Tibial nerve (tissue), 3 donors: Measurements from ENCODE around the gene ZNF207.

Source experiments
- POLR2A ChIP-seq, 2 donors: fragments of 450-650 bp; IDR thresholded peaks; one replicate each; pipeline ENCODE4 v1.6.1; 2017; ENCODE audit warnings: antibody characterized with exemption in 2 of 2, mild to moderate bottlenecking in 2 of 2, moderate library complexity in 2 of 2
- TF ChIP-seq, protein P1 (sequence below), 5 experiments: fragments of 200-600 bp in 3 of 5; fragments of 450-650 bp in 2 of 5; sonication (generic) in 3 of 5; IDR thresholded peaks; one replicate each; pipeline ENCODE4 v1.5.1; 2016 to 2019; ENCODE audit warnings: antibody characterized with exemption in 5 of 5, mild to moderate bottlenecking in 3 of 5, moderate library complexity in 2 of 5

DNA sequence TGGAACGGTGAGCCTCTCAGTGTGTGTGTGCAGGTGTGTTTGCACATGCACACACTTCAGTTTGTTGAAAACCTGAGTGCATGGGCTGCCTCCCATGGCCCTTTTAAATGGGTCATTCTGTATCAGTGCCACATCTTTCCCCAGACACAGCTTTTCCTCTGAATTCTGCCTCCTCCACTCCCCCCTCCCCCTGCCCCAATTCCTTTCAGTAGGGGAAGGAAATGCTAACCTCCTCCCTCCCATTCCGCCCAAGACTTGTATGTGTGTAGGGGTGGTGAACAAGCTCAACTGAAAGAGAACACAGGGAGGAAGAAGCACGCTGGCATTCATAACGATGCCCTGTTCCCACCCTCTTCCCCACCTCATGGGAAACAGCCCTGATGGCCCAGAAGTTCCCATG is 42.3 kb upstream of the ZNF207 start:
- TF ChIP-seq, protein P1, sequence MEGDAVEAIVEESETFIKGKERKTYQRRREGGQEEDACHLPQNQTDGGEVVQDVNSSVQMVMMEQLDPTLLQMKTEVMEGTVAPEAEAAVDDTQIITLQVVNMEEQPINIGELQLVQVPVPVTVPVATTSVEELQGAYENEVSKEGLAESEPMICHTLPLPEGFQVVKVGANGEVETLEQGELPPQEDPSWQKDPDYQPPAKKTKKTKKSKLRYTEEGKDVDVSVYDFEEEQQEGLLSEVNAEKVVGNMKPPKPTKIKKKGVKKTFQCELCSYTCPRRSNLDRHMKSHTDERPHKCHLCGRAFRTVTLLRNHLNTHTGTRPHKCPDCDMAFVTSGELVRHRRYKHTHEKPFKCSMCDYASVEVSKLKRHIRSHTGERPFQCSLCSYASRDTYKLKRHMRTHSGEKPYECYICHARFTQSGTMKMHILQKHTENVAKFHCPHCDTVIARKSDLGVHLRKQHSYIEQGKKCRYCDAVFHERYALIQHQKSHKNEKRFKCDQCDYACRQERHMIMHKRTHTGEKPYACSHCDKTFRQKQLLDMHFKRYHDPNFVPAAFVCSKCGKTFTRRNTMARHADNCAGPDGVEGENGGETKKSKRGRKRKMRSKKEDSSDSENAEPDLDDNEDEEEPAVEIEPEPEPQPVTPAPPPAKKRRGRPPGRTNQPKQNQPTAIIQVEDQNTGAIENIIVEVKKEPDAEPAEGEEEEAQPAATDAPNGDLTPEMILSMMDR (IDR thresholded peaks at IDR 0.05): no peak
- TF ChIP-seq POLR2A (IDR thresholded peaks at IDR 0.05): no peak
